Measurements from ENCODE around the gene ATP6V1C2. TPM values are rescaled to one million over a fixed set of nuclear protein-coding genes. Genes with fewer than 3 reads are reported as not detected.

The ATP6V1C2 gene
- polyA plus RNA-seq, 3 donors, result 0.03 TPM; not detected in 2

DNA sequence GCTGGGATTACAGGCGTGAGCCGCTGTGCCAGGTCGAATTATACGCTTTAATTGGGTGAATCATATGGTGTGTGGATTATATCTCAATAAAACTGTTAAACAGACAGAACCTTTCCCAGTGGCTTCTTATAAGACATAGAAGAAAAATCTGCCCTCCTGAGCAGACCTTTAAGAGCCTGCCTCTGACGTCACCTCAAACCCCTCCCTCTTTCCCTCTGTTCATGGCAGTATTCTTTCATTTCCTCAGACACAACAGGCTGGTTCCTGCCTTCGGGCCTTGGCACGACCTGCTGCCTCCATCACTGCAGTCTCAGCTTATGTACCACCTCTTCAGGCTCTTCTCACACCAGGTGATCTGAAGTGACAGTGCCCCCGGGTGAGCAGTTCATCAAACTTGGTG is 105.2 kb downstream of the ATP6V1C2 start:
- Mint-ChIP-seq H3K27ac (peak overlapping the region in 1 of 7 donors; percentile 30), H3K4me1 (peaks cover 11% of the 10 kb centered on the region), H3K36me3 (no peaks in the 10 kb centered on the region), H3K9me3 (peaks cover 0 to 2% (median 0%) of the 10 kb centered on the region in 7 donors), H3K4me3 (peak overlapping the region in 1 of 2 donors; percentile 28), H3K27me3 (ENCODE audit: low read depth in 3 of 3) (peaks cover 15 to 40% (median 26%) of the 10 kb centered on the region in 3 donors)
- 65% methylated on average over 2 of the region's 8 CpGs for WGBS (ENCODE audit: insufficient coverage)
- Histone ChIP-seq H4K20me1 (ENCODE audit: insufficient read depth, low read length) (no peaks in the 10 kb centered on the region), H3K27ac (ENCODE audit: low read depth in 1 of 2, low read length in 2 of 2) (no peak overlapping the region), H3K9ac (ENCODE audit: insufficient read depth, low read length, poor library complexity, severe bottlenecking) (no peak overlapping the region), H3K4me3 (replicated peaks in 1 of 3; ENCODE audit: low read depth in 2 of 3, low read length in 3 of 3) (no peak overlapping the region), H3K79me2 (ENCODE audit: insufficient read depth, low read length) (no peaks in the 10 kb centered on the region), H2AFZ (ENCODE audit: insufficient read depth, low read depth, low read length, poor library complexity, severe bottlenecking) (no peak overlapping the region), H3K9me3 (replicated peaks in 1 of 2; ENCODE audit: control insufficient read depth in 1 of 2, insufficient read depth in 1 of 2, low read length in 2 of 2) (no peaks in the 10 kb centered on the region), H3K4me2 (replicated peaks; ENCODE audit: extremely low read depth, low read length, poor library complexity, severe bottlenecking) (no peak overlapping the region), H3K36me3 (replicated peaks in 1 of 2; ENCODE audit: control insufficient read depth in 1 of 2, insufficient read depth in 2 of 2, low read length in 2 of 2) (no peaks in the 10 kb centered on the region), H3K4me1 (ENCODE audit: control insufficient read depth in 1 of 2, insufficient read depth in 2 of 2, low read length in 2 of 2) (peaks cover 0 to 6% of the 10 kb centered on the region in 2 donors), H3K27me3 (ENCODE audit: control insufficient read depth in 2 of 2, insufficient read depth in 2 of 2, low read length in 2 of 2) (peaks cover 5 to 23% of the 10 kb centered on the region in 2 donors)
- DNase-seq, result no peak
- TF ChIP-seq CTCF (IDR thresholded peaks at IDR 0.05), result no peak
- intact Hi-C loops (cut with micrococcal nuclease), result no loop called here

DNA sequence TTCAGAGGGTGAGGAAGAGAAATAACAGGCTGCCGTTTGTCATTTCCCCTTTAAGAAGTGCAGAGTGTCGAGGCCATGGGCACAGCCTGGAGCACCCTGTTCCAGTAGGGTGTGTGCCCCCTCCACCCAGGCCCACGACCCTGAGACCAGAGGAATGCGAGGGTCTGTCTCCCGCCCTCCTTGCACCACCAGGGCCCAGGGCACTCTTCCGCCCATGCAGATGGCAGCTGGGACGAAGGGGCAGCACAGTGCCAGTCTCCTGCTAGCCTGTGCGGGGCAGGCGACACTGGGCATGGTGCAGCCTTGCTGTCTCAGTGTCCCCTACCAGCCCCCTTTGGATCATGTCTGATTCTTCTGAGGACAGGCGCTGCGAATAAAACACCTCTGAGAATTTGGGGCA is 106.9 kb downstream of the ATP6V1C2 start:
- Histone ChIP-seq H3K9me3 (replicated peaks in 1 of 2; ENCODE audit: control insufficient read depth in 1 of 2, insufficient read depth in 1 of 2, low read length in 2 of 2) (no peaks in the 10 kb centered on the region), H3K9ac (ENCODE audit: insufficient read depth, low read length, poor library complexity, severe bottlenecking) (no peak overlapping the region), H3K4me3 (replicated peaks in 1 of 3; ENCODE audit: low read depth in 2 of 3, low read length in 3 of 3) (no peak overlapping the region), H2AFZ (ENCODE audit: insufficient read depth, low read depth, low read length, poor library complexity, severe bottlenecking) (no peak overlapping the region), H4K20me1 (ENCODE audit: insufficient read depth, low read length) (no peaks in the 10 kb centered on the region), H3K36me3 (replicated peaks in 1 of 2; ENCODE audit: control insufficient read depth in 1 of 2, insufficient read depth in 2 of 2, low read length in 2 of 2) (no peaks in the 10 kb centered on the region), H3K27me3 (ENCODE audit: control insufficient read depth in 2 of 2, insufficient read depth in 2 of 2, low read length in 2 of 2) (peaks cover 2 to 35% of the 10 kb centered on the region in 2 donors), H3K27ac (ENCODE audit: low read depth in 1 of 2, low read length in 2 of 2) (no peak overlapping the region), H3K4me2 (replicated peaks; ENCODE audit: extremely low read depth, low read length, poor library complexity, severe bottlenecking) (no peak overlapping the region), H3K79me2 (ENCODE audit: insufficient read depth, low read length) (no peaks in the 10 kb centered on the region), H3K4me1 (ENCODE audit: control insufficient read depth in 1 of 2, insufficient read depth in 2 of 2, low read length in 2 of 2) (peaks cover 0 to 5% of the 10 kb centered on the region in 2 donors)
- no peak for DNase-seq
- 67% methylated on average over 11 of the region's 11 CpGs for WGBS (ENCODE audit: insufficient coverage)
- Mint-ChIP-seq H3K4me3 (no peak overlapping the region), H3K27ac (no peak overlapping the region), H3K4me1 (peaks cover 14% of the 10 kb centered on the region), H3K9me3 (peaks cover 0 to 2% (median 0%) of the 10 kb centered on the region in 7 donors), H3K27me3 (ENCODE audit: low read depth in 3 of 3) (peaks cover 21 to 52% (median 35%) of the 10 kb centered on the region in 3 donors), H3K36me3 (no peaks in the 10 kb centered on the region)
- intact Hi-C loops (cut with micrococcal nuclease), result no loop called here
- no peak for TF ChIP-seq CTCF (IDR thresholded peaks at IDR 0.05)

All from CD14-positive monocyte (primary cell).